HCT116 (cell line): ENCODE data around the gene PNPLA5. TPM values are rescaled to one million over a fixed set of nuclear protein-coding genes. Genes with fewer than 3 reads are reported as not detected.

ENCODE experiments used
- ATAC-seq: fragments of 200-7000 bp; cut with Tn5 transposase; 2 replicates; pipeline ENCODE4 v1.9.1; 2020; ENCODE audit warnings: mild to moderate bottlenecking, moderate library complexity
- BruUV-seq: library from RNA; stranded (reverse); fragments of 400-500 nt; replicated peaks from 2 replicates; lab custom pipeline; 2021; lab: Mats Ljungman, UMichigan
- CTCF ChIA-PET: fragments of 300-600 bp; sonication (Branson Sonifier 250); formaldehyde crosslinking; loops from one replicate; lab custom pipeline; 2021; ENCODE audit warnings: antibody characterized with exemption; lab: Charles Lee
- POLR2A ChIA-PET: fragments of 300-600, 350-600 bp; sonication (Branson Sonifier 250); formaldehyde crosslinking; loops from one replicate; lab custom pipeline; 2021; ENCODE audit warnings: antibody characterized with exemption; lab: Charles Lee
- RAD21 ChIA-PET, 2 experiments: fragments of 300-600 bp; sonication (Branson Sonifier 250); formaldehyde crosslinking; loops; one replicate each; lab custom pipeline; 2023; ENCODE audit warnings: low total read pairs in 2 of 2; ENCODE audit not compliant: uncharacterized antibody in 2 of 2, unreplicated experiment in 2 of 2, low non-redundant PET in 1 of 2; lab: Charles Lee
- DNase-seq: peaks from one replicate; pipeline ENCODE4 v3.0.0-alpha.2; 2010; ENCODE audit warnings: low read depth, low spot score
- H2AFZ ChIP-seq: fragments of 200-600 bp; shearing (Covaris generic), sonication (generic); 2 replicates; pipeline ENCODE4 v1.6.1; 2017; ENCODE audit warnings: low read depth, mixed run types, mixed read lengths, antibody characterized with exemption, low read length; ENCODE audit not compliant: poor library complexity, severe bottlenecking
- H3K27ac ChIP-seq: 2 replicates; pipeline ENCODE4 v1.5.1; 2012; ENCODE audit warnings: low read depth, low read length
- H3K27me3 ChIP-seq: fragments of 200-600 bp; sonication (generic); 2 replicates; pipeline ENCODE4 v1.6.1; 2016; ENCODE audit warnings: mixed run types, low read length, mixed read lengths; ENCODE audit not compliant: insufficient read depth
- H3K36me3 ChIP-seq, 2 experiments: fragments of 200-500 bp in 1 of 2; fragments of 200-600 bp in 1 of 2; sonication (Bioruptor generic) in 1 of 2; sonication (generic) in 1 of 2; 2 replicates each; pipeline versions ENCODE4 v1.5.1 to v1.6.1; 2014 to 2016; ENCODE audit warnings: low read length in 2 of 2, inconsistent platforms in 1 of 2, mixed read lengths in 1 of 2, mixed run types in 1 of 2; ENCODE audit not compliant: insufficient read depth in 2 of 2, control insufficient read depth in 1 of 2
- H3K4me1 ChIP-seq, 2 experiments: fragments of 200-600 bp in 1 of 2; sonication (generic) in 1 of 2; 2 replicates each; pipeline versions ENCODE4 v1.5.1 to v1.6.1; 2012 to 2017; ENCODE audit warnings: low read length in 2 of 2, inconsistent platforms in 1 of 2, mild to moderate bottlenecking in 1 of 2, mixed read lengths in 1 of 2, mixed run types in 1 of 2, moderate library complexity in 1 of 2; ENCODE audit not compliant: insufficient read depth in 2 of 2, control insufficient read depth in 1 of 2
- H3K4me2 ChIP-seq: fragments of 200-600 bp; sonication (generic); 2 replicates; pipeline ENCODE4 v1.6.1; 2017; ENCODE audit warnings: mixed run types, low read length, mixed read lengths
- H3K4me3 ChIP-seq, 2 experiments: fragments of 200-600 bp in 1 of 2; sonication (generic) in 1 of 2; replicated peaks in 1 of 2; 2 replicates each; pipeline ENCODE4 v1.5.1; 2011 to 2016; ENCODE audit warnings: low read length in 2 of 2, control low read depth in 1 of 2, low read depth in 1 of 2, mild to moderate bottlenecking in 1 of 2, mixed read lengths in 1 of 2, mixed run types in 1 of 2
- H3K79me2 ChIP-seq: fragments of 200-600 bp; sonication (generic); 2 replicates; pipeline ENCODE4 v1.6.1; 2017; ENCODE audit warnings: mild to moderate bottlenecking, mixed run types, low read length, moderate library complexity, mixed read lengths; ENCODE audit not compliant: insufficient read depth
- H3K9ac ChIP-seq: fragments of 200-600 bp; sonication (generic); 2 replicates; pipeline ENCODE4 v1.6.1; 2016; ENCODE audit warnings: low read length, mixed read lengths
- H3K9me2 ChIP-seq: fragments of 200-600 bp; sonication (generic), shearing (Covaris generic); 2 replicates; pipeline ENCODE4 v1.6.1; 2017; ENCODE audit warnings: mixed run types, mild to moderate bottlenecking, moderate library complexity; ENCODE audit not compliant: insufficient read depth
- H3K9me3 ChIP-seq, 2 experiments: fragments of 200-500 bp in 1 of 2; fragments of 200-600 bp in 1 of 2; sonication (Bioruptor generic) in 1 of 2; sonication (generic) in 1 of 2; 2 replicates each; pipeline ENCODE4 v1.6.1; 2014 to 2017; ENCODE audit warnings: low read length in 2 of 2, mixed read lengths in 2 of 2, inconsistent platforms in 1 of 2, low read depth in 1 of 2, mild to moderate bottlenecking in 1 of 2, mixed run types in 1 of 2, moderate library complexity in 1 of 2; ENCODE audit not compliant: control insufficient read depth in 1 of 2, insufficient read depth in 1 of 2
- H4K20me1 ChIP-seq: fragments of 200-600 bp; sonication (generic), shearing (Covaris generic); 2 replicates; pipeline ENCODE4 v1.6.1; 2017; ENCODE audit warnings: mixed run types, mild to moderate bottlenecking, moderate library complexity; ENCODE audit not compliant: insufficient read depth
- ATF3 ChIP-seq: IDR thresholded peaks from 2 replicates; pipeline ENCODE4 v1.6.1; 2012
- CEBPB ChIP-seq: IDR thresholded peaks from 2 replicates; pipeline ENCODE4 v1.6.1; 2012; ENCODE audit warnings: low read depth
- MAX ChIP-seq: IDR thresholded peaks from 2 replicates; pipeline ENCODE4 v1.6.1; 2012
- REST ChIP-seq: IDR thresholded peaks from 2 replicates; pipeline ENCODE4 v1.6.1; 2012; ENCODE audit warnings: low read depth
- YY1 ChIP-seq: IDR thresholded peaks from 2 replicates; pipeline ENCODE4 v1.6.1; 2011; ENCODE audit warnings: low read length, low read depth, moderate library complexity, mild to moderate bottlenecking; ENCODE audit not compliant: insufficient replicate concordance; ENCODE audit errors: extremely low read depth
- ZFX ChIP-seq: fragments of 450-650 bp; IDR thresholded peaks from 2 replicates; pipeline ENCODE4 v1.6.1; 2017
- ZNF274 ChIP-seq: fragments of 200-500 bp; sonication (Bioruptor generic); IDR thresholded peaks from 2 replicates; pipeline ENCODE4 v1.6.1; 2014; ENCODE audit warnings: mild to moderate bottlenecking, low read depth, low read length, inconsistent platforms
- intact Hi-C: fragments of 100-400 bp; cut with micrococcal nuclease; formaldehyde crosslinking; loops from 2 replicates; pipeline ENCODE4 v1.10.0; 2022
- total RNA-seq: library from RNA; stranded (reverse); gene quantifications from one replicate; pipeline ENCODE4 v1.2.1, GENCODE V29; 2021; ENCODE audit not compliant: unreplicated experiment

Gene PNPLA5
- total RNA-seq, 1 experiment from 2014 or later, result 2.9 TPM

DNA sequence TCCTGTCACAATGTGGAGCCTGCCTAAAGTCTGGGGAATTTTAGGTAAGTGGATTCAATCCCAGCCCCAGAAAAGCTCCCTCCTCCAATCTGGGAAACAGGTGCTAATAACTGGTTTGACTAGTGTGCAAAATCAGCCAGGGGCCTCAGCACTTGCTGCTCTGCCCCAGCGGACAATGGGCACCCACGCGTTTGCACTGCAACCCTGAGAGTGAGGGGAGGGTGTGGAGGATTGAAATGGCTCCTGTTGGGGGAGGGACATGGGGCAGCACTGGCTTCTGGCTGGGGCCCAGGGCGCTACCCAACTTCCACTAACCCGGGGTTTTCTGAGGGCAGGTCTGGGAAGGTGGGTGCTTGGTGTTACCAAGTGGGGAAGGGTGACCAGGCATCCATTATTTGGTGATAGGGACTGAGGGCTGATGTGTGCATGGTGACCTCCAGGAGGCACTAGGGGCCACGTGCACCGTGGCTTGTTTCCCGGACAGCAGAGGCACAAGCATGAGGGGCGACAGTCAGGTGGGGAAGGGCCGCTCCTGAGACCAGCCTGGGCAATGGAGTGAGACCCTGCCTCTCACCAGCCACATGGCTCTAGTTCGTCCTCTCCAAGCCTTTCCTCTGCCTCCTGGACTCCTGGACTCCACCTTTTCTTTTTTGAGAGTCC, 4.3 kb upstream of the PNPLA5 start:
- Histone ChIP-seq H3K4me2 (no peak overlapping the region), H3K9me2 (no peaks in the 10 kb centered on the region), H2AFZ (no peak overlapping the region), H3K9ac (no peak overlapping the region), H3K36me3 (no peaks in the 10 kb centered on the region), H4K20me1 (no peaks in the 10 kb centered on the region), H3K79me2 (no peaks in the 10 kb centered on the region), H3K4me1 (peaks cover 2 to 15% of the 10 kb centered on the region in 2 experiments; a peak in 3 of 4 replicates), H3K9me3 (no peaks in the 10 kb centered on the region), H3K27ac (no peak overlapping the region), H3K4me3 (no peak overlapping the region), H3K27me3 (no peaks in the 10 kb centered on the region)
- intact Hi-C loops, result no loop called here
- no peak for TF ChIP-seq ZNF274
- DNase-seq (no peak), ATAC-seq (no peak)
- POLR2A ChIA-PET, result no interaction called here
- RAD21 ChIA-PET, result no interaction called here
- BruUV-seq, result no TSS peak
- CTCF ChIA-PET, result interaction anchor here (5.1 to 5.4 kb wide), 2 partner anchors 11 to 13 kb away, joined by 30 to 34 read pairs; no protein-coding TSS in a partner anchor

- DNase-seq (no peak), ATAC-seq (no peak)
- ChIA-PET RAD21 (no interaction called here), POLR2A (no interaction called here), CTCF (interaction anchor here (1.0 to 1.8 kb wide), 3 partner anchors 9 to 52 kb away, joined by 3 to 6 read pairs (median 5); no protein-coding TSS in a partner anchor)
- no TSS peak for BruUV-seq
- Histone ChIP-seq H3K9ac (no peak overlapping the region), H3K4me3 (no peak overlapping the region), H3K4me2 (no peak overlapping the region), H3K27ac (no peak overlapping the region), H3K36me3 (no peaks in the 10 kb centered on the region), H3K4me1 (peaks cover 2 to 21% of the 10 kb centered on the region in 2 experiments; a peak in 3 of 4 replicates), H4K20me1 (no peaks in the 10 kb centered on the region), H3K9me3 (no peaks in the 10 kb centered on the region), H3K9me2 (no peaks in the 10 kb centered on the region), H3K79me2 (no peaks in the 10 kb centered on the region), H2AFZ (no peak overlapping the region), H3K27me3 (no peaks in the 10 kb centered on the region)
- no peak for TF ChIP-seq CEBPB
- TF ChIP-seq REST, result no peak
- no peak for TF ChIP-seq MAX
- TF ChIP-seq ZNF274, result no peak
- no peak for TF ChIP-seq ATF3
- TF ChIP-seq ZFX, result no peak
- no peak for TF ChIP-seq YY1
- intact Hi-C loops, result no loop called here
Observed at GRCh38 chr22:43894122-43894521, 2.3 kb upstream of the PNPLA5 start.
